HL-60/S4 treated with retinoic acid at 250 ng/mL for 4 days and 3 days (cell line): ENCODE data around the gene HRNR.
"Not testable (repeated sequence)": the region's sequence is repeated elsewhere in the genome, so short reads cannot be mapped to it uniquely, and the experiment has no call there.

ENCODE experiments used
- in situ Hi-C: fragments of 300-500 bp; cut with MboI; formaldehyde crosslinking; loops from 2 replicates; pipeline ENCODE4 v1.7.0; 2022; ENCODE audit warnings: low sequenced_read_pairs

HRNR gene

GRCh38 chr1:152224093-152224492, at the start of gene HRNR:
Gene HRNR (minus strand): TSS chr1:152224193. CDS start chr1:152223253, 940 bp downstream.
- in situ Hi-C loops, result no loop called here

GRCh38 chr1:152256394-152256793, 32.4 kb upstream of the HRNR start:
- in situ Hi-C loops, result not testable (repeated sequence)

- in situ Hi-C loops, result no loop called here
Observed at GRCh38 chr1:152252157-152252556, 28.2 kb upstream of the HRNR start.

GRCh38 chr1:152251391-152251790, 27.4 kb upstream of the HRNR start:
- in situ Hi-C loops, result no loop called here

GRCh38 chr1:152247316-152247715, 23.3 kb upstream of the HRNR start:
- in situ Hi-C loops, result no loop called here

GRCh38 chr1:152244576-152245273, 20.7 kb upstream of the HRNR start:
- in situ Hi-C loops, result no loop called here

- in situ Hi-C loops, result no loop called here
Observed at GRCh38 chr1:152237093-152237492, 13.1 kb upstream of the HRNR start.

GRCh38 chr1:152228831-152229230, 4.8 kb upstream of the HRNR start:
- in situ Hi-C loops, result no loop called here

- in situ Hi-C loops, result no loop called here
Observed at GRCh38 chr1:152227310-152227928, 3.4 kb upstream of the HRNR start.

- in situ Hi-C loops, result no loop called here
Observed at GRCh38 chr1:152225678-152226077, 1.7 kb upstream of the HRNR start.

GRCh38 chr1:152220166-152221163, 3.5 kb downstream of the HRNR start:
- in situ Hi-C loops, result no loop called here

- in situ Hi-C loops, result not testable (repeated sequence)
Observed at GRCh38 chr1:152219438-152219837, 4.6 kb downstream of the HRNR start.

- in situ Hi-C loops, result no loop called here
Observed at GRCh38 chr1:152218762-152219436, 5.1 kb downstream of the HRNR start.

GRCh38 chr1:152215604-152216003, 8.4 kb downstream of the HRNR start:
- in situ Hi-C loops, result not testable (repeated sequence)

GRCh38 chr1:152214911-152215310, 9.1 kb downstream of the HRNR start:
- in situ Hi-C loops, result not testable (repeated sequence)

- in situ Hi-C loops, result no loop called here
Observed at GRCh38 chr1:152198982-152199381, 25.0 kb downstream of the HRNR start.

- in situ Hi-C loops, result no loop called here
Observed at GRCh38 chr1:152197361-152197941, 26.5 kb downstream of the HRNR start.

GRCh38 chr1:152191711-152192110, 32.3 kb downstream of the HRNR start:
- in situ Hi-C loops, result no loop called here

- in situ Hi-C loops, result no loop called here
Observed at GRCh38 chr1:152191260-152191659, 32.7 kb downstream of the HRNR start.

- in situ Hi-C loops, result no loop called here
Observed at GRCh38 chr1:152190589-152190988, 33.4 kb downstream of the HRNR start.
